ENCODE data around the gene APBA3. TPM values are rescaled to one million over a fixed set of nuclear protein-coding genes. Genes with fewer than 3 reads are reported as not detected.
A peak's percentile ranks its signal among the peaks of the same experiment; 100 is the strongest.
"Not testable (repeated sequence)": the region's sequence is repeated elsewhere in the genome, so short reads cannot be mapped to it uniquely, and the experiment has no call there.

Gene APBA3
- total RNA-seq, 1 experiment from 2014 or later = 14.7 TPM

DNA sequence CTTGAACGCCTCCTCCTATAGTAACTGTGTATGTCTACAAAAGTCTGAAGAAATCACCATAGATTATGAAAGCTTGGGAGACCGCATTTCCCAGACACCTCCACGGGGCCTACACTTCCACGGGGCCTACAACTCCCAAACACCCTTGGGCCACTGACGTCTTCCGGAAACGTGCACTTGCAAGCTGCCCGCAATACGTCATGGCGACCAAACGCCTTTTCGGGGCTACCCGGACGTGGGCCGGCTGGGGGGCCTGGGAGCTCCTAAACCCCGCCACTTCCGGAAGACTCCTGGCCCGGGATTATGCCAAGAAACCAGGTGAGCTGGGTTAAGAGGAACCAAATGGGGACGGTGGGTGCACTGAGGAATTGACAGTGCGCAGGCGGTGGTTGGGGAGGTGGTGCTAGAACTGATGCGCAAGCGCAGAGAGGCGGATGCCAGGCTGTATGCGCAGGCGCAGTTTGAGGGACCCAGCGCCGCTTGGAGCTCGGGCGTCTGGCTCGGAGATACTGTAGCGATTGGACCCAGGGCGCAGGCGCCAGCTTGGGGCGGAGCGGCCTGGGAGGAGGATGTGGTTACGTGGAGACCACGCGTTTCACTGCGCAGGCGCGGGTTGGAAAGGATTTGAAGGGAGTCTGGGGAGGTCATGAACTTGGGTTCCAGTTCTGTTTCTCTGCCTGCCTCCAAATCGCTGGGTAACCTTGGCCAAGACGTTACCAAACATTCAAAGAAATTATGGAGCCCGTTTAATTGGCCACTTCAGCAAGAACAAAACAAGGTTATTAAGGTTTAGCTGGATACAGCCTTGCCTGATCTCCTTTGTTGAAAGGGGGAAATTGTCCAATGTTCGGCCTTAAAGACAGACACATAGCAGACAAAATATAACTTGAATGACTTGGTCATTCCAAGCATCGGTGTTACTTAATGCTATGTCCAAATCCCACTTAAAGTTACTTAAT lies 1.3 kb upstream of the APBA3 start, which contains the start of gene MRPL54:
Gene MRPL54 (plus strand): TSS at position 182 of the 959 bp plus-strand sequence. CDS start 19 bp downstream, at position 201.
- Histone ChIP-seq H3K27me3 (ENCODE audit: low read length) (no peaks in the 10 kb centered on the region), H3K4me1 (ENCODE audit: low read length) (peaks cover 16% of the 10 kb centered on the region), H3K4me2 (ENCODE audit: low read depth, low read length, poor library complexity, severe bottlenecking) (peak within 1 kb of the TSS; percentile 81), H3K27ac (ENCODE audit: low read length) (peak within 1 kb of the TSS; percentile 81), H3K79me2 (ENCODE audit: low read length) (peaks cover 25% of the 10 kb centered on the region), H3K36me3 (ENCODE audit: insufficient read depth, low read length) (no peaks in the 10 kb centered on the region), H4K20me1 (ENCODE audit: insufficient read depth, low read depth, low read length) (no peaks in the 10 kb centered on the region), H3K9ac (ENCODE audit: low read length) (peak within 1 kb of the TSS; percentile 84), H3K9me2 (replicated peaks; ENCODE audit: insufficient read depth, low read length) (no peaks in the 10 kb centered on the region), H3K9me3 (ENCODE audit: low read length) (no peaks in the 10 kb centered on the region), H2AFZ (ENCODE audit: low read length) (peak within 1 kb of the TSS; percentile 98), H3K4me3 (ENCODE audit: low read length) (peak within 1 kb of the TSS; percentile 94)
- peak; percentile 99 for DNase-seq

GRCh38 chr19:3762130-3762473 lies 610 bp upstream of the APBA3 start:
- Histone ChIP-seq H3K9ac (ENCODE audit: low read length) (peak overlapping the region; percentile 84), H3K27ac (ENCODE audit: low read length) (peak overlapping the region; percentile 81), H3K36me3 (ENCODE audit: insufficient read depth, low read length) (no peaks in the 10 kb centered on the region), H3K4me3 (ENCODE audit: low read length) (peak overlapping the region; percentile 75), H3K4me2 (ENCODE audit: low read depth, low read length, poor library complexity, severe bottlenecking) (peak overlapping the region; percentile 66), H3K27me3 (ENCODE audit: low read length) (no peaks in the 10 kb centered on the region), H2AFZ (ENCODE audit: low read length) (peak overlapping the region; percentile 98; the same call in 1 of the 2 replicates), H3K4me1 (ENCODE audit: low read length) (peaks cover 16% of the 10 kb centered on the region), H3K9me3 (ENCODE audit: low read length) (no peaks in the 10 kb centered on the region), H3K9me2 (replicated peaks; ENCODE audit: insufficient read depth, low read length) (no peaks in the 10 kb centered on the region), H4K20me1 (ENCODE audit: insufficient read depth, low read depth, low read length) (no peaks in the 10 kb centered on the region), H3K79me2 (ENCODE audit: low read length) (peaks cover 25% of the 10 kb centered on the region)
- DNase-seq = no peak

DNA sequence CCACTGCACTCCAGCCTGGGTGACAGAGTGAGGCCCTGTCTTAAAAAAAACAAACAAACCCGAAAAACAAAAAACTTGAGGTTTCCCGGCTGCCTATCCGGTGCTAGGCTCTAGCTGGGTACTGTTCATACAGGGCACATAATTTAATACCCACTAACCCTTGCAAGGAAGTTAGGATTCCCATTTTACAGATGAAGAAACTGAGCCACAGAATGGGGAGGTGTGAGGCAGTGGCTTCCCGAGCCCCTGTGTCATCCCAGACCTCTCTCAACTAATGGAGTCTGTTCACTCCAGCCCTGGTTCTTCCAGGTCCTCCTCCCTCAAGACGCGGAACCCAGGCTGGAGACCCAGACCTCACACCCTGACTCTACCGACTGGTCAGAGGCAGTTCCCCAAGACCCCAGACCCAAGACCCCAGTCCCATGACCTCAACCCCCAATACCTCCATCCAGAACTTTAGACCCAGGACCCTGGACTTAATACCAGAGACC lies 576 bp downstream of the APBA3 start:
- peak; percentile 48 for DNase-seq
- Histone ChIP-seq H3K4me3 (ENCODE audit: low read length) (peak overlapping the region; percentile 94), H3K79me2 (ENCODE audit: low read length) (peaks cover 25% of the 10 kb centered on the region), H3K9me3 (ENCODE audit: low read length) (no peaks in the 10 kb centered on the region), H3K27ac (ENCODE audit: low read length) (no peak overlapping the region), H3K4me1 (ENCODE audit: low read length) (peaks cover 16% of the 10 kb centered on the region), H3K4me2 (ENCODE audit: low read depth, low read length, poor library complexity, severe bottlenecking) (peak overlapping the region; percentile 81), H3K36me3 (ENCODE audit: insufficient read depth, low read length) (no peaks in the 10 kb centered on the region), H3K9me2 (replicated peaks; ENCODE audit: insufficient read depth, low read length) (no peaks in the 10 kb centered on the region), H2AFZ (ENCODE audit: low read length) (peak overlapping the region; percentile 91; the same call in 1 of the 2 replicates), H4K20me1 (ENCODE audit: insufficient read depth, low read depth, low read length) (no peaks in the 10 kb centered on the region), H3K27me3 (ENCODE audit: low read length) (no peaks in the 10 kb centered on the region), H3K9ac (ENCODE audit: low read length) (peak overlapping the region; percentile 84)

DNA sequence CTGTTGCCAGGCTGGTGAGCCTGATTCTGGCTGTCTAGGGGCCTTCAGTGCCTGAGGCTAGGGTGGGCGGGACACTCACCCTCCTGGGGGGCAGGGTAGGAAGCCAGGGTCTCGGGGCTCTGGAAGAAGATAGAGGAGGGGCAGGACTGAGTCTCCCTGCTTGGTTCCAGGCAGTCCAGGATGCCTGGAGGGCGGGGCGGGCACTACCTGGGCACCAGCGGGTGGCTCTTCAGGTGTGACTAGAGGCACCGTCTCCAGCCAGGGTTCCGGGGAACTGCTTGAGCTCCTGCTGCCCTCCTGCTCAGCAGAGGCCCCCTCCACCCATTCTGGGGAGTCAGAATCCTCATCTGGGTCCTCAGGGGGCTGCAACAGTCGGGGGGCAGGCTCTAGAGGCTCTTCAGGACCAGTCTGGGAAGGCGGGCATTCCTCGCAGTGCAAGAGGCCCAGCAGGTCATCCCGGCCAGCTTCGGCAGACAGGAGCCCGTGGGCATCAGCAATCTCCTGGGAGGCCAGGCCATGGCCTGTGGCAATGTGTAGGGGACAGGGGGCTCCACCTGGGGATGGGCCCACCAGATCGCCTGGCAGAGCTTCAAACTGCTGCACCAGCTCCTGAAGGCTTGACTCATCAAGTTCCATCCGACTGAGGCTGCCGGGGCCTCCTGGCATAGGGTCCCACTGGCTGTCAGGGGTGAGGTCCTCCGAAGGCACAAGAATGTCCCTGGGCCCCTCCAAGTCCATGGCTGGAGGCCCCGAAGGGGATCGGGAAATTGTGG lies 1.8 kb downstream of the APBA3 start:
- Histone ChIP-seq H3K4me1 (ENCODE audit: low read length) (peaks cover 16% of the 10 kb centered on the region), H3K36me3 (ENCODE audit: insufficient read depth, low read length) (no peaks in the 10 kb centered on the region), H4K20me1 (ENCODE audit: insufficient read depth, low read depth, low read length) (no peaks in the 10 kb centered on the region), H3K79me2 (ENCODE audit: low read length) (peaks cover 25% of the 10 kb centered on the region), H3K9ac (ENCODE audit: low read length) (no peak overlapping the region), H3K4me2 (ENCODE audit: low read depth, low read length, poor library complexity, severe bottlenecking) (peak overlapping the region; percentile 81), H2AFZ (ENCODE audit: low read length) (no peak overlapping the region), H3K9me2 (replicated peaks; ENCODE audit: insufficient read depth, low read length) (no peaks in the 10 kb centered on the region), H3K4me3 (ENCODE audit: low read length) (no peak overlapping the region), H3K27ac (ENCODE audit: low read length) (no peak overlapping the region), H3K27me3 (ENCODE audit: low read length) (no peaks in the 10 kb centered on the region), H3K9me3 (ENCODE audit: low read length) (no peaks in the 10 kb centered on the region)
- no peak for DNase-seq

GRCh38 chr19:3758297-3758696 lies 3.2 kb downstream of the APBA3 start:
- H3K79me2 ChIP-seq (ENCODE audit: low read length) = peaks cover 23% of the 10 kb centered on the region
- not testable (repeated sequence) for H3K9me2 ChIP-seq (replicated peaks; ENCODE audit: insufficient read depth, low read length); H3K27ac ChIP-seq (ENCODE audit: low read length); H3K9ac ChIP-seq (ENCODE audit: low read length); H3K4me3 ChIP-seq (ENCODE audit: low read length); H4K20me1 ChIP-seq (ENCODE audit: insufficient read depth, low read depth, low read length); H3K4me2 ChIP-seq (ENCODE audit: low read depth, low read length, poor library complexity, severe bottlenecking); DNase-seq; H2AFZ ChIP-seq (ENCODE audit: low read length); H3K9me3 ChIP-seq (ENCODE audit: low read length); H3K27me3 ChIP-seq (ENCODE audit: low read length); H3K36me3 ChIP-seq (ENCODE audit: insufficient read depth, low read length)
- H3K4me1 ChIP-seq (ENCODE audit: low read length) = peaks cover 14% of the 10 kb centered on the region

GRCh38 chr19:3757705-3758104 lies 3.8 kb downstream of the APBA3 start:
- H3K79me2 ChIP-seq (ENCODE audit: low read length) = peaks cover 19% of the 10 kb centered on the region
- H3K4me1 ChIP-seq (ENCODE audit: low read length); H3K9ac ChIP-seq (ENCODE audit: low read length): not testable (repeated sequence)

GRCh38 chr19:3753631-3754410 lies 7.7 kb downstream of the APBA3 start:
- no peaks in the 10 kb centered on the region for H3K27me3 ChIP-seq (ENCODE audit: low read length)
- no peaks in the 10 kb centered on the region for H3K9me3 ChIP-seq (ENCODE audit: low read length)
- no peak overlapping the region for H3K9ac ChIP-seq (ENCODE audit: low read length)
- no peaks in the 10 kb centered on the region for H3K9me2 ChIP-seq (replicated peaks; ENCODE audit: insufficient read depth, low read length)
- H4K20me1 ChIP-seq (ENCODE audit: insufficient read depth, low read depth, low read length) = no peaks in the 10 kb centered on the region
- H3K4me1 ChIP-seq (ENCODE audit: low read length) = no peaks in the 10 kb centered on the region
- H3K4me2 ChIP-seq (ENCODE audit: low read depth, low read length, poor library complexity, severe bottlenecking) = no peak overlapping the region
- H3K36me3 ChIP-seq (ENCODE audit: insufficient read depth, low read length) = no peaks in the 10 kb centered on the region
- H3K4me3 ChIP-seq (ENCODE audit: low read length) = no peak overlapping the region
- DNase-seq = no peak
- no peaks in the 10 kb centered on the region for H3K79me2 ChIP-seq (ENCODE audit: low read length)
- no peak overlapping the region for H2AFZ ChIP-seq (ENCODE audit: low read length)
- H3K27ac ChIP-seq (ENCODE audit: low read length) = no peak overlapping the region

More at GRCh38 chr19:3757705-3758104, 3.8 kb downstream of the APBA3 start:
- not testable (repeated sequence) for H3K36me3 ChIP-seq (ENCODE audit: insufficient read depth, low read length); H3K9me3 ChIP-seq (ENCODE audit: low read length); DNase-seq; H3K9me2 ChIP-seq (replicated peaks; ENCODE audit: insufficient read depth, low read length); H4K20me1 ChIP-seq (ENCODE audit: insufficient read depth, low read depth, low read length); H3K27ac ChIP-seq (ENCODE audit: low read length); H3K4me3 ChIP-seq (ENCODE audit: low read length); H3K27me3 ChIP-seq (ENCODE audit: low read length); H2AFZ ChIP-seq (ENCODE audit: low read length); H3K4me2 ChIP-seq (ENCODE audit: low read depth, low read length, poor library complexity, severe bottlenecking)

Measured in Karpas-422 (cell line).